Colonic mucosa (tissue), 4 donors: ENCODE results near the gene FKBP2. TPM values are rescaled to one million over a fixed set of nuclear protein-coding genes. Genes with fewer than 3 reads are reported as not detected.
A peak's percentile ranks its signal among the peaks of the same experiment; 100 is the strongest.
"Not testable (repeated sequence)": the region's sequence is repeated elsewhere in the genome, so short reads cannot be mapped to it uniquely, and the experiment has no call there.

Experiments
- DNase-seq: peaks from one replicate; pipeline ENCODE4 v3.0.0-alpha.2; 2020
- H3K27ac ChIP-seq: fragments of 200-600 bp; one replicate; pipeline ENCODE4 v1.8.0; 2021
- H3K27me3 ChIP-seq: fragments of 200-600 bp; one replicate; pipeline ENCODE4 v1.8.0; 2021
- H3K36me3 ChIP-seq: fragments of 200-600 bp; one replicate; pipeline ENCODE4 v1.8.0; 2021
- H3K4me1 ChIP-seq: fragments of 200-600 bp; one replicate; pipeline ENCODE4 v1.8.0; 2021; ENCODE audit warnings: mild to moderate bottlenecking
- H3K4me3 ChIP-seq: fragments of 200-600 bp; one replicate; pipeline ENCODE4 v1.8.0; 2021
- H3K9ac ChIP-seq, 2 donors: one replicate each; pipeline ENCODE4 v1.7.0; 2013; ENCODE audit warnings: control low read depth in 2 of 2, low read depth in 2 of 2, low read length in 2 of 2
- H3K9me3 ChIP-seq: fragments of 200-600 bp; one replicate; pipeline ENCODE4 v1.8.0; 2021
- CTCF ChIP-seq: fragments of 200-600 bp; IDR thresholded peaks from one replicate; pipeline ENCODE4 v1.8.0; 2022; ENCODE audit warnings: antibody characterized with exemption, mild to moderate bottlenecking
- intact Hi-C: fragments of 100-400 bp; cut with DNase I; formaldehyde crosslinking; loops from one replicate; pipeline ENCODE4 v1.14.1; 2022
- total RNA-seq, 2 donors: library from RNA; stranded (reverse); fragmentation: NEBNext Ultra II Directional in 1 of 2; extraction: Animal tissue kit (Norgen Biotek cat#: 25700) in 1 of 2; gene quantifications; one replicate each; pipeline ENCODE4 v1.2.1, GENCODE V29; 2021
- donor health status: healthy.
- donor health status: DM: no; HTN: no; CAD: no.
- donor health status: DM: no; HTN: no; CAD: no.

Gene FKBP2
- total RNA-seq, 2 donors from 2014 or later, result 71.7 to 104 TPM

- peak overlapping the region; percentile 92 to 100 for H3K9ac ChIP-seq
- no peaks in the 10 kb centered on the region for H3K27me3 ChIP-seq
- no peaks in the 10 kb centered on the region for H3K9me3 ChIP-seq
- no peaks in the 10 kb centered on the region for H3K36me3 ChIP-seq
- H3K4me1 ChIP-seq, result peaks cover 4% of the 10 kb centered on the region
- H3K27ac ChIP-seq, result peak overlapping the region; percentile 71
- TF ChIP-seq CTCF, result no peak
- DNase-seq, result peak; percentile 77
- peak overlapping the region; percentile 68 for H3K4me3 ChIP-seq
- intact Hi-C loops, result no loop called here
These were observed 5.1 kb downstream of the FKBP2 start for GRCh38 chr11:64245797-64246620.

GRCh38 chr11:64246621-64246870 is 5.7 kb downstream of the FKBP2 start:
- peak overlapping the region; percentile 68 for H3K4me3 ChIP-seq
- H3K4me1 ChIP-seq, intact Hi-C loops, H3K27me3 ChIP-seq, H3K36me3 ChIP-seq, H3K27ac ChIP-seq, H3K9me3 ChIP-seq, DNase-seq: not testable (repeated sequence)
- H3K9ac ChIP-seq, result peak overlapping the region in 1 of 2 donors; percentile 92

- TF ChIP-seq CTCF, result no peak
- peak within 1 kb of the TSS; percentile 90 for H3K27ac ChIP-seq
- DNase-seq, result peak; percentile 90
- intact Hi-C loops, result no loop called here
- no peaks in the 10 kb centered on the region for H3K27me3 ChIP-seq
- H3K9ac ChIP-seq, result peak within 1 kb of the TSS; percentile 92 to 100
- no peaks in the 10 kb centered on the region for H3K9me3 ChIP-seq
- peak within 1 kb of the TSS; percentile 68 for H3K4me3 ChIP-seq
- H3K4me1 ChIP-seq, result peaks cover 4% of the 10 kb centered on the region
- no peaks in the 10 kb centered on the region for H3K36me3 ChIP-seq
These were observed 6.2 kb downstream of the FKBP2 start, which contains the start of gene PPP1R14B for GRCh38 chr11:64246871-64247728. TSS of gene PPP1R14B (minus strand) at chr11:64246943. CDS start at chr11:64246673, 270 bp downstream.

GRCh38 chr11:64247729-64248531 is 7.0 kb downstream of the FKBP2 start:
- Histone ChIP-seq H3K4me1 (peaks cover 3% of the 10 kb centered on the region), H3K9me3 (no peaks in the 10 kb centered on the region), H3K36me3 (no peaks in the 10 kb centered on the region), H3K27me3 (no peaks in the 10 kb centered on the region), H3K4me3 (peak overlapping the region; percentile 59), H3K27ac (peak overlapping the region; percentile 90), H3K9ac (peak overlapping the region; percentile 60 to 91)
- intact Hi-C loops, result no loop called here
- DNase-seq, result no peak
- no peak for TF ChIP-seq CTCF

- intact Hi-C loops, result no loop called here
- DNase-seq, result no peak
- H3K27me3 ChIP-seq, result no peaks in the 10 kb centered on the region
- H3K4me1 ChIP-seq, result peaks cover 9% of the 10 kb centered on the region
- H3K27ac ChIP-seq, result no peak overlapping the region
- no peaks in the 10 kb centered on the region for H3K36me3 ChIP-seq
- no peaks in the 10 kb centered on the region for H3K9me3 ChIP-seq
- peak overlapping the region in 1 of 2 donors; percentile 91 for H3K9ac ChIP-seq
- H3K4me3 ChIP-seq, result no peak overlapping the region
- TF ChIP-seq CTCF, result no peak
These were observed 7.7 kb downstream of the FKBP2 start for GRCh38 chr11:64248578-64248977.
